AG09309 (cell line): ENCODE data around the gene SUPT20HL2.

Experiments used
- DNase-seq: peaks from one replicate; pipeline ENCODE4 v3.0.0-alpha.2; 2010; ENCODE audit warnings: low read depth
- H3K4me3 ChIP-seq: 2 replicates; pipeline ENCODE4 v1.5.1; 2011; ENCODE audit warnings: mild to moderate bottlenecking, low read depth, low read length, moderate library complexity; ENCODE audit not compliant: control insufficient read depth
- TF ChIP-seq, protein P1 (sequence below): IDR thresholded peaks from 2 replicates; pipeline ENCODE4 v1.5.1; 2011; ENCODE audit warnings: mild to moderate bottlenecking, low read depth, low read length, inconsistent platforms; ENCODE audit not compliant: insufficient read depth, control insufficient read depth; ENCODE audit errors: missing control alignments

SUPT20HL2 gene

DNA sequence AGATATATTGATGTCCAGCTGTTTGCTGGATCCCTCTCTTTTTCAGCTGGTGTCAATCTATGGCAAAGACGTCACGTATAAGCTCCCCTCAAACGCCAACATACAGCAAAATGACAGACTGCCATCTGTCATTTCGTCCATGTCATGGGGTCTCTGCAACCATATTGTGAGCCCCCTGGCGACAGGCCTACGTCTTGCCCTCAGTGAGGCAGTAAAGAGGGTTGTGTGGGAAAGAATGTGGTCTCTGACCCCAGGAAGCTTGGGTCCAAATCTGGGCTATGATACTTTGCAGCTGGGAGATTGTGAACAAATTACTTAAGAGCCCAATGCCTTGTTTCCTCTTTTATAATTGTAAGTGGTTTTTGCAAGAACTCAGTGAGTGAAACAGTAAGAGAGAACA, 7.4 kb downstream of the SUPT20HL2 start:
- TF ChIP-seq, protein P1, sequence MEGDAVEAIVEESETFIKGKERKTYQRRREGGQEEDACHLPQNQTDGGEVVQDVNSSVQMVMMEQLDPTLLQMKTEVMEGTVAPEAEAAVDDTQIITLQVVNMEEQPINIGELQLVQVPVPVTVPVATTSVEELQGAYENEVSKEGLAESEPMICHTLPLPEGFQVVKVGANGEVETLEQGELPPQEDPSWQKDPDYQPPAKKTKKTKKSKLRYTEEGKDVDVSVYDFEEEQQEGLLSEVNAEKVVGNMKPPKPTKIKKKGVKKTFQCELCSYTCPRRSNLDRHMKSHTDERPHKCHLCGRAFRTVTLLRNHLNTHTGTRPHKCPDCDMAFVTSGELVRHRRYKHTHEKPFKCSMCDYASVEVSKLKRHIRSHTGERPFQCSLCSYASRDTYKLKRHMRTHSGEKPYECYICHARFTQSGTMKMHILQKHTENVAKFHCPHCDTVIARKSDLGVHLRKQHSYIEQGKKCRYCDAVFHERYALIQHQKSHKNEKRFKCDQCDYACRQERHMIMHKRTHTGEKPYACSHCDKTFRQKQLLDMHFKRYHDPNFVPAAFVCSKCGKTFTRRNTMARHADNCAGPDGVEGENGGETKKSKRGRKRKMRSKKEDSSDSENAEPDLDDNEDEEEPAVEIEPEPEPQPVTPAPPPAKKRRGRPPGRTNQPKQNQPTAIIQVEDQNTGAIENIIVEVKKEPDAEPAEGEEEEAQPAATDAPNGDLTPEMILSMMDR = no peak
- DNase-seq = no peak
- no peak overlapping the region for H3K4me3 ChIP-seq

DNA sequence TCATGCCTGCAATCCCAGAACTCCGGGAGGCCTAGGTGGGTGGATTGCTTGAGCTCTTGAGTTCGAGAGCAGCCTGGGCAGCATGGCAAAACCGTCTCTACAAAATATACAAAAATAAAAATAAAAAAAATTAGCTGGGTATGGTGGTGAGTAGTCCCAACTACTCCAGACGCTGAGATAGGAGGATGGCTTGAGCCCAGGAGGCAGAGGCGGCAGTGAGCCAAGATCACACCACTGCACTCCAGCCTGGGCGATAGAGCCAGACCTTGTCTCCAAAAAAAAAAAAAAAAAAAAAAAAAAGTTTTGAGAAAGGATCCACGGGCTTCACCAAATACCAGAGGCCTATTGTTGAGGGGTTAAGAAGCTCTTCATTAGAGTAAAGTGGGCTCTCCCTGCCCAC, 8.0 kb downstream of the SUPT20HL2 start:
- TF ChIP-seq, protein P1 = no peak
- no peak for DNase-seq
- H3K4me3 ChIP-seq = no peak overlapping the region

DNA sequence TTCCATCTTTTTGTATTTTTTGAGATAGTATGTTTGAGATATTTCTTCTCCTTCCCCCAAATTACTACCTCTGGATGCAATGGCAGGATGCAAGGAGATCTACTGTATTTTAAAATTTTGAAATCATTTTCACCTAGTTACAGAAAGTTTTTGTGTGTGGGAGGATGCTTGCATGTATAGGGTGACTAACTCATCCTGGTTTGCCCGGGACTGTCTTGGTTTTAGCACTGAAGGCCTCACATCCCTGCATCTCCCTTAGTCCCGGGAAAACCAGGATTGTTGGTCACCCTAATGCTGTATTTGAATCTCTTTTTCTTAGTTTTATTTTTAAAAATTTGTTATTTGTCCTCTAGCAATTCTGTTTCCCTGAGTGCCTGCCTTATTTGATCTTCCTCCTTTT, 12.1 kb downstream of the SUPT20HL2 start:
- no peak overlapping the region for H3K4me3 ChIP-seq
- no peak for DNase-seq
- TF ChIP-seq, protein P1 = no peak

DNA sequence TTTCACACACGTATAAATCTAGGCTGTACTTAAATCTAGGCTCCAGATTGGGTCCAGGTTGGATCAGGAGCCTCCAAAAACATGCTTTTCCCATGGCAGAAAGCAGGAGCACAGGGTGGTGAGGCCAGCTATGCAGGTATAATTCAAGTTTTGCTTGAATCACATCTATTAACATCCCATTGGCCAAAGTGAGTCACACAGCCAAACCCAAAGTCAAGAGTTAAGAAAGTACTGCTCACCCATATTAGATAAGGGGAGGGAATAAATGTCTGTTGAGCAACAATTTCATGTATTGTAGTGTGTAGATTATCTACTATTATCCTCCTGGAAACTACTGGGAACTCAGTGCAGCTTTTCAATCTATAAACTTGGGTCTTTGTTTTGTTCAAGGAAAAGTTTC, 12.8 kb downstream of the SUPT20HL2 start:
- no peak overlapping the region for H3K4me3 ChIP-seq
- TF ChIP-seq, protein P1 = no peak
- DNase-seq = no peak

DNA sequence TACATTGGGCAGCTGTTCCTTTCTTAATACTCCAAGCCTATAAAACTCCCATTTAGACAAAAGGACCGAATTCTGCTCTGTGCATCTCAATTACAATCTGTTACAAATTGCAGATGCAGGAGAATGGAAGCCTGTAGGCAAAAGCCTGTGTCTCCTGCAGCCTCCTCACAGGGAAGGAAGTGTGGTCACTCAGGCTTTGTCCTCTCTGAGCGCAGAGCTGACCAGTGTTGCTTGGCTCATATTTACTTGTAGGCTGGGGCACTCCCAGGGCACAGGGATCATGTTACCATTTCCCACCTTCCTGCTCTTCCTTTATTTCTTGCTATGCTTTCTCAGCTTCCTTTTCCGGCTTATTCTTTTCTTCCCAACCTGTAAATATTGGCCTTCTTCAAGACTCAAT, 15.7 kb downstream of the SUPT20HL2 start:
- TF ChIP-seq, protein P1 = no peak
- no peak for DNase-seq
- H3K4me3 ChIP-seq = no peak overlapping the region

DNA sequence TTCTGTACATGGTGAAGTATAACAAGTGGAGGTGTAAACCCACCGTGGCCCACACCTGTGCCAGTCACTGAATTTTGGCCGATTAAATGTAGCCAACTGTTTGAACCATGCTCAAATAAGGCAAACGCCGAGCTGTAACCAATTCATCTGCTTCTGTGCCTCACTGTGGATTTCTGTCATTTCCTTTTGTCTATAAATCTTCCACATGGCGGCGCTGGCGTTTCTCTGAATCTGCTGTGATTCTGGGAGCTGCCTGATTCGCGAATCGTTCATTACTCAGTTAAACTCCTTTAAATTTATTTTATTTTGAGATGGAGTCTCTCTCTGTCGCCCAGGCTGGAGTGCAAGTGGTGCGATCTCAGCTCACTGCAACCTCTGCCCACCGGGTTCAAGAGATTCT, 19.2 kb downstream of the SUPT20HL2 start:
- H3K4me3 ChIP-seq = no peak overlapping the region
- TF ChIP-seq, protein P1 = peak; percentile 43
- DNase-seq = no peak

DNA sequence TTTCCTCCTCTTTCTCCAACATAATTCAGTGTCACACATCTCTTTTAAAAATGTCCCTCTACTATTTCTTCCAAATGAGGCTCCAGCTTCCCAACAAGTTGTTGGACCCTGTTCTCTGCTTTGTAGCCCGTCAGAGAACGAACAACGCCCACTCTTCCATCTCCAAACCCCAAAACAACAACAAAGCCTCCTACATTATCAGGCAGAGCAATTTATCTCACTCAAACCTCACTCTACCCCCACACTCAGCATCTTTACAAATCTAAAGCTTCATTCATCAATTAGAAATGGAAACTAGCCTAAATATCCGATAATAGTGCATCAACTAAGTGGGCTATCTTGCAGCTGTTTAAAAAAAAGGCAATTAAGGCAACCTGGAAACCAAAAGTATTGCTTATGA, 20.5 kb downstream of the SUPT20HL2 start:
- H3K4me3 ChIP-seq = no peak overlapping the region
- TF ChIP-seq, protein P1 = no peak

More for the DNA sequence above, 20.5 kb downstream of the SUPT20HL2 start:
- DNase-seq = no peak
